Spleen (tissue), 11 donors: ENCODE data around the gene ZMYM4. TPM values are rescaled to one million over a fixed set of nuclear protein-coding genes. Genes with fewer than 3 reads are reported as not detected.
"Not testable (repeated sequence)": the region's sequence is repeated elsewhere in the genome, so short reads cannot be mapped to it uniquely, and the experiment has no call there.

Source experiments
- DNase-seq: peaks from one replicate; pipeline ENCODE4 v3.0.0-alpha.2; 2020
- H3K27ac ChIP-seq, 8 donors: fragments of 200-600 bp; sonication (generic) in 7 of 8; 1 replicate in 4 of 8; 2 replicates in 4 of 8; pipeline versions ENCODE4 v1.5.0 to v1.8.0; 2016 to 2021; ENCODE audit warnings: inconsistent platforms in 4 of 8, mild to moderate bottlenecking in 4 of 8, moderate library complexity in 1 of 8
- H3K27me3 ChIP-seq, 7 donors: fragments of 200-600 bp; sonication (generic) in 6 of 7; replicated peaks in 1 of 7; 1 replicate in 4 of 7; 2 replicates in 3 of 7; pipeline versions ENCODE4 v1.5.0 to v1.8.0; 2016 to 2021; ENCODE audit warnings: inconsistent platforms in 3 of 7, mild to moderate bottlenecking in 1 of 7
- H3K36me3 ChIP-seq, 6 donors: fragments of 200-600 bp; sonication (generic) in 5 of 6; 1 replicate in 4 of 6; 2 replicates in 2 of 6; pipeline versions ENCODE4 v1.5.0 to v1.8.0; 2016 to 2021; ENCODE audit warnings: inconsistent platforms in 2 of 6
- H3K4me1 ChIP-seq, 6 donors: fragments of 200-600 bp; sonication (generic) in 5 of 6; 1 replicate in 3 of 6; 2 replicates in 3 of 6; pipeline versions ENCODE4 v1.5.0 to v1.8.0; 2016 to 2021; ENCODE audit warnings: inconsistent platforms in 3 of 6
- H3K4me3 ChIP-seq, 8 donors: fragments of 200-600 bp; sonication (generic) in 7 of 8; 1 replicate in 4 of 8; 2 replicates in 4 of 8; pipeline versions ENCODE4 v1.5.0 to v1.8.0; 2016 to 2021; ENCODE audit warnings: inconsistent platforms in 4 of 8, mild to moderate bottlenecking in 4 of 8, moderate library complexity in 2 of 8
- H3K9me3 ChIP-seq, 8 donors: fragments of 200-600 bp; sonication (generic) in 7 of 8; 1 replicate in 4 of 8; 2 replicates in 4 of 8; pipeline versions ENCODE4 v1.5.0 to v1.8.0; 2016 to 2021; ENCODE audit warnings: inconsistent platforms in 4 of 8
- CTCF ChIP-seq, 11 experiments: fragments of 200-600 bp in 7 of 11; fragments of 450-650 bp in 4 of 11; sonication (generic) in 4 of 11; IDR thresholded peaks in 8 of 11; conservative IDR thresholded peaks in 3 of 11; 1 replicate in 7 of 11; 2 replicates in 4 of 11; pipeline versions ENCODE4 v1.4.0 to v1.8.0; 2016 to 2021; ENCODE audit warnings: antibody characterized with exemption in 11 of 11, inconsistent platforms in 4 of 11, mild to moderate bottlenecking in 1 of 11
- POLR2A ChIP-seq, 3 donors: fragments of 450-650 bp; IDR thresholded peaks; one replicate each; pipeline ENCODE4 v1.5.1; 2017; ENCODE audit warnings: antibody characterized with exemption in 3 of 3, mild to moderate bottlenecking in 1 of 3
- POLR2AphosphoS5 ChIP-seq, 3 donors: sonication (generic); formaldehyde crosslinking; IDR thresholded peaks; one replicate each; pipeline ENCODE4 v1.5.1; 2017; ENCODE audit warnings: antibody characterized with exemption in 3 of 3
- WGBS, 5 donors: extraction: QIAGEN DNeasy Blood & Tissue Kit in 3 of 5; methylation state at CpG; one replicate each; pipeline versions ENCODE4 v1.1.5 to v1.1.7; 2013 to 2018; 5-methylcytosine and 5-hydroxymethylcytosine counted together
- intact Hi-C: fragments of 100-400 bp; cut with DNase I; formaldehyde crosslinking; loops from one replicate; pipeline ENCODE4 v1.15.0; 2023; ENCODE audit warnings: low total_unique reads
- polyA plus RNA-seq, 3 donors: library from polyadenylated mRNA; stranded (reverse); fragments of 200-250 nt; gene quantifications; one replicate each; pipeline ENCODE4 v1.2.1, GENCODE V29; 2013
- total RNA-seq, 7 donors: library from RNA; depleted of rRNA in 3 of 7; stranded (reverse); fragments of >200 nt in 3 of 7; fragmentation: NEBNext Ultra II Directional in 4 of 7; extraction: Animal tissue kit (Norgen Biotek cat#: 25700) in 4 of 7; gene quantifications; one replicate each; pipeline versions ENCODE4 v1.1.0 to v1.2.1, GENCODE V29; 2016 to 2021
- donor health status: healthy with polysubstance abuse.
- donor health status: DM: no; HTN: no; CAD: no; lungs with moderate emphysema.
- donor health status: DM: no; HTN: no; CAD: no.
- donor health status: Bipolar disorder and iron deficiency.
- donor health status: healthy.
- donor health status: DM: no; HTN: no; CAD: no.
- donor health status: DM: yes; HTN: yes; CAD: no.

ZMYM4 gene
- total and polyA plus RNA-seq, 10 donors: 9.0 to 70.2 (median 47.1) TPM

DNA sequence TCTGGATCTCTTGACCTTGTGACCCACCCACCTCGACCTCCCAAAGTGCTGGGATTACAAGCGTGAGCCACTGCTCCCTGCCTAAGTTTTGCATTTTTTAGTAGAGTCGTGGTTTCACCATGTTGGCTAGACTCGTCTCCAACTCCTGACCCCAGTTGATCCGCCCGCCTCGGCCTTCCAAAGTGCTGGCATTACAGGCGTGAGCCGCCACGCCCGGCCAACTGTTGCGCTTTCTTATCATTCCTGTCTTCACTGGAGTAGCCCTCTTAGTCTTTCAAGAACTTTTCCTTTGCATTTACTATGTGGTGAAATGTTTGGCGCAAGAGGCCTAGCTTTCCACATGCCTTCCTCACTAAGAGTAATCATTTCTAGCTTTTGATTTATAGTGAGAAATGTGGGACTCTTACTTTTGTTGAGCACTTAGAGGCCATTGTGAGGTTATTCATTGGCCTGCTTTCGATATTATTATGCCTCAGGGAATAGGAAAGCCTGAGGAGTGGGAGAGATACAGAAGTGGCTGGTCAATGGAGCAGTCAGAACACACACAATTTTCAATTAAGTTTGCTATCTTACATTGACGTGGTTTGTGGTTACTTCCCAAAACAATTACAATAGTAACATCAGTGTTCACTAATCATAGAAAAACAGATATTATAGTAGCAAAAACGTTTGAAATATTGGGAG is 111.0 kb downstream of the ZMYM4 start:
- DNase-seq: no peak
- TF ChIP-seq POLR2A (IDR thresholded peaks at IDR 0.05) (no peak), POLR2AphosphoS5 (IDR thresholded peaks at IDR 0.05) (no peak), CTCF (IDR thresholded peaks at IDR 0.05 in 8 of 11, conservative IDR thresholded peaks at IDR 0.05 in 3 of 11) (no peak)
- peaks cover 0 to 36% (median 0%) of the 10 kb centered on the region in 6 donors for H3K36me3 ChIP-seq

DNA sequence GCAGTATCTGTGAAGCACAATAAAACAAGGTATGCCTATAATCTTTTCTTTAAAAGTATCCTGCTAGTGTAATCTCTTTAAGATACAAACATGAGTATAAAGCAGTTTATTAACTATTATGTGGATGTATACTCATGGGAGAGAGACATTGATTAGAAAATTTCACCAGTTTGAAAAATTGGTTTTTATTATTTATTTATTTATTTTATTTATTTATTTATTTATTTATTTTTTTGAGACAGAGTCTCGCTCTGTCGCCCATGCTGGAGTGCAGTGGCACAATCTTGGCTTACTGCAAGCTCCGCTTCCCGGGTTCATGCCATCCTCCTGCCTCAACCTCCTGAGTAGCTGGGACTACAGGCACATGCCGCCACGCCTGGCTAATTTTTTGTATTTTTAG is 111.6 kb downstream of the ZMYM4 start:
- H3K9me3 ChIP-seq, H3K27me3 ChIP-seq, H3K27ac ChIP-seq, DNase-seq, H3K4me3 ChIP-seq, H3K4me1 ChIP-seq, intact Hi-C loops: not testable (repeated sequence)
- 97 to 99% (median 98%) methylated on average over 6 of the region's 6 CpGs for WGBS, 5 donors
- peaks cover 0 to 41% (median 0%) of the 10 kb centered on the region in 6 donors for H3K36me3 ChIP-seq

More for the DNA sequence above, 111.0 kb downstream of the ZMYM4 start:
- Histone ChIP-seq H3K27me3 (no peaks in the 10 kb centered on the region), H3K4me1 (no peaks in the 10 kb centered on the region), H3K4me3 (no peak overlapping the region), H3K9me3 (no peaks in the 10 kb centered on the region), H3K27ac (no peak overlapping the region)
- intact Hi-C loops: no loop called here
- WGBS, 5 donors: 89 to 94% (median 90%) methylated on average over 16 of the region's 16 CpGs

- intact Hi-C loops: no loop called here
- TF ChIP-seq POLR2AphosphoS5 (IDR thresholded peaks at IDR 0.05): no peak
- no peak for TF ChIP-seq CTCF (IDR thresholded peaks at IDR 0.05 in 8 of 11, conservative IDR thresholded peaks at IDR 0.05 in 3 of 11)
- no peak for TF ChIP-seq POLR2A (IDR thresholded peaks at IDR 0.05)
- WGBS, 5 donors: 88 to 92% (median 90%) methylated on average over 4 of the region's 4 CpGs
- DNase-seq: no peak
- H3K36me3 ChIP-seq: peaks cover 0 to 47% (median 13%) of the 10 kb centered on the region in 6 donors
- H3K9me3 ChIP-seq: no peaks in the 10 kb centered on the region
- no peaks in the 10 kb centered on the region for H3K4me1 ChIP-seq
- no peaks in the 10 kb centered on the region for H3K27me3 ChIP-seq
- no peak overlapping the region for H3K4me3 ChIP-seq
- H3K27ac ChIP-seq: no peak overlapping the region
These were observed 113.6 kb downstream of the ZMYM4 start for GRCh38 chr1:35382107-35382506.

DNA sequence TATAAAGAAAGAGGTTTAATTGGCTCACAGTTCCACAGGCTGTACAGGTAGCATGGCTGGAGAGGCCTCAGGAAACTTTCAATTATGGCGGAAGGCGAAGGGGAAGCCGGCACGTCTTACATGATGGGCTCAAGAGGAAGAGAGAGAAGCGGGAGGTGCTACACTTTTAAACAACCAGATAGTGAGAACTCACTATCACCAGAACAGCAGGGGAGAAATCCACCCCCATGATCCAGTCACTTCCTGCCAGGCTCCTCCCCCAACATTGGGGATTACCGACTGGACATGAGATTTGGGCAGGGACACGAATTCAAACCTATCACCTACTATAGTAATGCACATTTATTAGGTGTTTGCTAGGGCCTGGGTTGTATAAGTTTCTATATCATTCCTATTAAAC is 117.8 kb downstream of the ZMYM4 start:
- no peak overlapping the region for H3K4me3 ChIP-seq

GRCh38 chr1:35386959-35387358 is 118.5 kb downstream of the ZMYM4 start:
- no peak overlapping the region for H3K4me3 ChIP-seq
- no peak for DNase-seq
- TF ChIP-seq POLR2A (IDR thresholded peaks at IDR 0.05): no peak
- no peak for TF ChIP-seq CTCF (IDR thresholded peaks at IDR 0.05 in 8 of 11, conservative IDR thresholded peaks at IDR 0.05 in 3 of 11)
- TF ChIP-seq POLR2AphosphoS5 (IDR thresholded peaks at IDR 0.05): no peak
- H3K27me3 ChIP-seq: no peaks in the 10 kb centered on the region
- H3K27ac ChIP-seq: no peak overlapping the region
- 54 to 92% (median 78%) methylated on average over 6 of the region's 6 CpGs for WGBS, 5 donors
- H3K4me1 ChIP-seq: no peaks in the 10 kb centered on the region
- intact Hi-C loops: no loop called here
- peaks cover 0 to 82% (median 45%) of the 10 kb centered on the region in 6 donors for H3K36me3 ChIP-seq
- no peaks in the 10 kb centered on the region for H3K9me3 ChIP-seq

More for the DNA sequence above, 117.8 kb downstream of the ZMYM4 start:
- H3K27ac ChIP-seq: no peak overlapping the region
- H3K27me3 ChIP-seq: no peaks in the 10 kb centered on the region
- peaks cover 0 to 82% (median 40%) of the 10 kb centered on the region in 6 donors for H3K36me3 ChIP-seq
- no peaks in the 10 kb centered on the region for H3K4me1 ChIP-seq
- WGBS, 5 donors: 79 to 93% (median 89%) methylated on average over 7 of the region's 7 CpGs
- H3K9me3 ChIP-seq: no peaks in the 10 kb centered on the region
- no peak for DNase-seq
- TF ChIP-seq POLR2AphosphoS5 (IDR thresholded peaks at IDR 0.05): no peak
- intact Hi-C loops: no loop called here
